HUES64 (cell line): Measurements from ENCODE around the gene LCN12. TPM values are rescaled to one million over a fixed set of nuclear protein-coding genes. Genes with fewer than 3 reads are reported as not detected.

ENCODE experiments used
- H3K27ac ChIP-seq: 2 replicates; pipeline ENCODE4 v1.7.0; 2013; ENCODE audit warnings: low read depth, low read length, inconsistent platforms
- H3K27me3 ChIP-seq: 2 replicates; pipeline ENCODE4 v1.6.1; 2013; ENCODE audit warnings: mild to moderate bottlenecking, low read length; ENCODE audit not compliant: insufficient read depth
- H3K36me3 ChIP-seq: 2 replicates; pipeline ENCODE4 v1.6.1; 2013; ENCODE audit warnings: mild to moderate bottlenecking, low read length; ENCODE audit not compliant: insufficient read depth
- H3K4me1 ChIP-seq: 2 replicates; pipeline ENCODE4 v1.6.1; 2013; ENCODE audit warnings: mild to moderate bottlenecking, low read length, moderate library complexity; ENCODE audit not compliant: insufficient read depth
- H3K4me3 ChIP-seq: 2 replicates; pipeline ENCODE4 v1.5.1; 2013; ENCODE audit warnings: mild to moderate bottlenecking, low read length, moderate library complexity
- H3K9ac ChIP-seq: 2 replicates; pipeline ENCODE4 v1.6.1; 2013; ENCODE audit warnings: mild to moderate bottlenecking, low read depth, low read length
- H3K9me3 ChIP-seq: 2 replicates; pipeline ENCODE4 v1.6.1; 2013; ENCODE audit warnings: low read depth, low read length; ENCODE audit not compliant: insufficient read depth
- WGBS: fragments of 150-250, 120-280 bp; methylation state at CpG from one replicate; pipeline ENCODE4 v1.1.7; 2013; ENCODE audit warnings: missing lambda C conversion rate; 5-methylcytosine and 5-hydroxymethylcytosine counted together
- polyA plus RNA-seq, 2 experiments: library from polyadenylated mRNA; stranded (reverse); fragments of 50-300 nt; gene quantifications; one replicate each; pipeline ENCODE4 v1.2.3, GENCODE V29; 2013

LCN12 gene, protein sequence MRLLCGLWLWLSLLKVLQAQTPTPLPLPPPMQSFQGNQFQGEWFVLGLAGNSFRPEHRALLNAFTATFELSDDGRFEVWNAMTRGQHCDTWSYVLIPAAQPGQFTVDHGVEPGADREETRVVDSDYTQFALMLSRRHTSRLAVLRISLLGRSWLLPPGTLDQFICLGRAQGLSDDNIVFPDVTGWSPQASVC
- polyA plus RNA-seq (2013, experiment 1 of 2): 0.20 TPM
- not detected for polyA plus RNA-seq (2013, experiment 2 of 2)

DNA sequence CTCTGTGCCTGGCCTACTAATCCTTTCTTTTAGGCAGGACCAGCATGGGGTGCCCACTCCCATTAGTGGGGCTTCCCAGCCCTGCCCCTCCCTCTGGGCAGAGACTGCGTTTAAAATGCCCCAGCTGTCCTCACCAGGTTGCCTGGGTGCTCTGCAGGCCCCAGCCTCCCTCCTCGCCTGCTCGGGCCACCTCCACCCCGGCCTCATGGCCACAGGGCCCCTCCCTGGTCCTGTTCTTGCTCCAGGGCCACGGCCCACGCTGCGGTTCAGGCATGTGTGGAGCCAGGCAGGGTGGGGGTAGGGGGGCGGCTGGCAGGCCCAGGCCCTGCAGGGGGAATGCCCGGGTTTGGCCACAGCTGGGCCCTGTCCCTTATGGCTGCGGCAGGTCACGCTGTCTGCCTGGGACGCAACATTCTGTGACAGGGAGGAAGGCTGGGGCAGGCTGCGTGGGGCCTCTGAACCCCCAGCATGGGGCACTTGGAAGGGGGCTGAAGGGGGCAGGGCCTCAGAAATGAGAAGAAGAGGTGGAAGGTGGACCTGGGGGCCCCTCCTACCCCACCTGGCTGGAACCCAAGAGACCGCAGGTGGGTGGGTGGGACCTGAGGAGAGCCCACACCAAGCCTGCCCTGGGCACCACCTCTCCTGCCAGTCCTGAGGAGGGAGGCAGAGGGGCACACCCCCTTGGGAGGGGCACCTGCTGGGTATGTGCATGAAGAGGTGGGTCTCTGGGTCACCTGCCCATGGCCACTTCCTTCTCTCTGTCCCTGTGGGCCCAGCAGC is at the start of gene LCN12:
Gene LCN12, plus strand, starts transcription at position 733 of the 780 bp plus-strand sequence. CDS start 55 bp downstream, outside the sequence.
- no peak within 1 kb of the TSS for H3K4me3 ChIP-seq
- H3K4me1 ChIP-seq: peaks cover 7% of the 10 kb centered on the region
- no peaks in the 10 kb centered on the region for H3K9me3 ChIP-seq
- H3K36me3 ChIP-seq: no peaks in the 10 kb centered on the region
- WGBS: 88% methylated on average over 14 of the region's 14 CpGs
- no peak within 1 kb of the TSS for H3K27ac ChIP-seq
- H3K27me3 ChIP-seq: no peaks in the 10 kb centered on the region
- no peak within 1 kb of the TSS for H3K9ac ChIP-seq

DNA sequence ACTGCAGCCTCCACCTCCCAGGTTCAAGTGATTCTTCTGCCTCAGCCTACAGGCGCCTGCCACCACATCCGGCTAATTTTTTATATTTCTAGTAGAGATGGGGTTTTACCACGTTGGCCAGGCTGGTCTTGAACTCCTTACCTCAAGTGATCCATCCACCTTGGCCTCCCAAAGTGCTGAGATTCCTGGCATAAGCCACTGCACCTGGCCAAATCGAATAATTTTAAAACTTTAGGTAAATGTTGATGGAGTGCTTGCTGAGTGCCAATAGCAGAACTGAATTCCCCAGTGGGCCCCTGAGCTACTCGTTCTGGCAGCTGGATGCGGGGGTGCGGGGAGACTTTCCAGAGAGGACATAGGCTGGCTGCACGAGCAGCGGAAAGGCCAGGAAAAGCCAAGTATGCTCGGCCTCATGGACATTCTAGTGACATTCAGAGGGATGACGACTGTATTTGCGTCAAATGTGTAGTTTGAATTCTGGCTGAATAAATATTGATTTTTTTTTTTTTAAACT is 49.0 kb upstream of the LCN12 start:
- WGBS: 97% methylated on average over 12 of the region's 12 CpGs
- no peak overlapping the region for H3K4me3 ChIP-seq
- no peaks in the 10 kb centered on the region for H3K9me3 ChIP-seq
- no peak overlapping the region for H3K9ac ChIP-seq
- H3K27me3 ChIP-seq: no peaks in the 10 kb centered on the region
- no peak overlapping the region for H3K27ac ChIP-seq
- peaks cover 86% of the 10 kb centered on the region for H3K36me3 ChIP-seq
- H3K4me1 ChIP-seq: no peaks in the 10 kb centered on the region; the same call in 1 of the 2 replicates

DNA sequence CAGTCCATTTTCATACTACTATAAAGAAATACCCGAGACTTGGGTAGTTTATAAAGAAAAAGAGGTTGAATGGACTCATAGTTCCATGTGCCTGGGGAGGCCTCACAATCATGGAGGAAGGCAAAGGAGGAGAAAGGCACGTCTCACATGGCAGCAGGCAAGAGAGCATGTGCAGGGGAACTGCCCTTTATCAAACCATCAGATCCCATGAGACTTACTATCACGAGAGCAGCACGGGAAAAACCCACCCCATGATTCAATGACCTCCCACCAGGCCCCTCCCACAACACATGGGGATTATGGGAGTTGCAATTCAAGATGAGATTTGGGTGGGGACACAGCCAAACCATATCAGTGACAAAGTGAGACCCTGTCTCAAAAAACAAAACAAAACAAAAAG is 45.8 kb upstream of the LCN12 start:
- Histone ChIP-seq H3K9ac (no peak overlapping the region), H3K4me3 (no peak overlapping the region), H3K27me3 (no peaks in the 10 kb centered on the region), H3K27ac (no peak overlapping the region), H3K4me1 (no peaks in the 10 kb centered on the region; the same call in 1 of the 2 replicates), H3K9me3 (no peaks in the 10 kb centered on the region), H3K36me3 (peaks cover 81% of the 10 kb centered on the region)
- WGBS: 94% methylated on average over 3 of the region's 4 CpGs

DNA sequence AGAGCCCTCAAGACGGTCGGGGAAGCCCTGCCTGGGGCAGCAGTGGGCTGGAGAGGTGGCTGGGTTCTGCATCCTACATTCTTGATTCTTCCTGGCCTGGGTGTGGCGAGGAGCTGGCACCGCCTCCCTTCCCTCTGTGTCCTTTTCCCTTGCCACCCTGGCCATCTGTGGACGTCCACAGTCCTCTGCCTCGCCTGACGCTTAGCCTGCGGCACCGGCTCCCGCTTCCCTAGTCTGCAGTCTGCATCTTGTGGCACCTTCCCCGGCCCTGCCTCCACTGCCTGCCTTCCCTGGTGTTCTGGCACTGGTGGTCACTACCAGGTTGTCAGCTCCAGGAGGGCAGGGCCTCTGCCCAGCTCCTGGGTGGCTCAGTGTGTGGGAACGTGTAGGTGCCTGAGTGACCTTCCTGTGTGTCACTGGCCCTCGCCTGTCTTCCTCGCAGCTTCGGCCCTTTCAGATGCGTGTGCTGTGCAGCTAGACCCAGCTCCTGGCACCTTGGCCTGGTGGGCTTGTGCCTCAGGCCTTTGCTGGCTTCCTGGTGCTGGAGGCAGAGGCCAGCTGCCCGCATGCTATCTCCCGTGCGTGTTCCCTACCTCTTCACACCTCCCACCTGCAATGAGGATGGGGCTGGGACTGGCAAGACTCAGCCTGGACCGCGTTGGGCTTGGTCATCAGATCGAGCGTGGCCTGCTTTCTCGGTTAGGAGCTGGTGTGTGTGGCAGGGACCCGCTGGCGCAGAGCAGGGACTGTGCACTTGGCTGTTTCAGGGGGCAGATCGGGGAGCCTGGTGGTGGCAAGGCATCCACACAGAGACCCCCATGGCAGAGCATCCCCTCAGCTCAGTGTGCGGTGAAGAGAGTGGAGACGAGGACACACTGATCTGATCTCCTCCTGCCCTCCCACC is 44.8 kb upstream of the LCN12 start:
- Histone ChIP-seq H3K4me3 (no peak overlapping the region), H3K36me3 (peaks cover 74% of the 10 kb centered on the region), H3K4me1 (no peaks in the 10 kb centered on the region), H3K9me3 (no peaks in the 10 kb centered on the region), H3K27ac (no peak overlapping the region), H3K27me3 (no peaks in the 10 kb centered on the region), H3K9ac (no peak overlapping the region)
- WGBS: 96% methylated on average over 29 of the region's 29 CpGs

DNA sequence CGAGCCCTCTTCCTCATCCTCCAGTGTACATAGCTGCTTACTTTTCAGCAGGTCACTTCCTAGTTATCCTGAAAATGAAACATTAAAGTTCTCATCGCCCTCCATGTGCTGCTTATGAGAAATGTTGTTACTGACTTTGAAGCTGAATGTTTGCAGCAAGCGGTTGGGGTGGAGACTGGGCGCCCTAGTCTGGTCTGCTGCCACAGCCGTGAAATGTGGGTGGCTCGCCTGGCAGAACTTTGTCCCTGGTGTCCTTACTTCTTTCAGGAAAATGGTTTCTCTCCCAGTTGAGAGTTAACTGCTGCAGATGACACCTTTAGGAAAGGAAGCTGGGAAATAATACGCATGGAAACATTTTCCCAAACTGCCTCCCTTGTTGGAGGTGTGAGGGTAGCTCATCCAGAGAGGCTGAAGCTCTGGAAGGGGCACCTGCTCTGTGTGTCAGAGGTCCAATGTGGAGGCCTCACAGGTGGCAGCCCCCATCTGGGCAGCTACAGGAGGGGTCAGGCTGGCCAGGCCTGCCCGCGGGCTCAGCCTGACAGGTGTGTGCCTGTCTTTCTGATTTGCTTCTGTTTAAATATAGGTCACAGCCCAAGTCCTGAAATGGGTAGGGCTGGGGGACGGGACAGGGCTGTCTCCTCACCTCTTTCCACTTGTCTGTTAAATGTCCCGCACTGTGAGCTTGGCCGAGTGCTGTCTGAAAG is 41.7 kb upstream of the LCN12 start:
- no peaks in the 10 kb centered on the region for H3K9me3 ChIP-seq
- 97% methylated on average over 12 of the region's 12 CpGs for WGBS
- peaks cover 75% of the 10 kb centered on the region for H3K36me3 ChIP-seq

DNA sequence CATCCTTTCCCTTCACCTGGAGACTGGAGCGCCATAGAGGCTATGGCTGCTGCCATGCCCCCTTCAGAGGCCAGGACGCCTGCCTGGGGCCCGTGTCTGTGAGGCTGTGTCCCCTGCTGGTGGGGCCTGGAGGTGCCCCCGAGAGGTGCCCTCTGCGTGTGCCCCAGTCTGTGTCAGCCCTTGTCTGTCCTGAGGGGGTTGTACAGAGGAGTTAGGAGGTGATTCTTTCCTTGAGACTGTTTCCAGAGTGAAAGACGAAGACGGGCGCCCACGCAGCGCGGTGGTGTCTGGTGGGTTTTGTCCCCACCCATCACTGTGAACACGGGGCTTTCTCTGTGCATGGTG is 41.2 kb upstream of the LCN12 start:
- Histone ChIP-seq H3K36me3 (peaks cover 76% of the 10 kb centered on the region), H3K4me3 (no peak overlapping the region), H3K27me3 (no peaks in the 10 kb centered on the region)

More for the DNA sequence above, 41.7 kb upstream of the LCN12 start:
- Histone ChIP-seq H3K4me3 (no peak overlapping the region), H3K9ac (no peak overlapping the region), H3K27me3 (no peaks in the 10 kb centered on the region), H3K4me1 (no peaks in the 10 kb centered on the region), H3K27ac (no peak overlapping the region)

DNA sequence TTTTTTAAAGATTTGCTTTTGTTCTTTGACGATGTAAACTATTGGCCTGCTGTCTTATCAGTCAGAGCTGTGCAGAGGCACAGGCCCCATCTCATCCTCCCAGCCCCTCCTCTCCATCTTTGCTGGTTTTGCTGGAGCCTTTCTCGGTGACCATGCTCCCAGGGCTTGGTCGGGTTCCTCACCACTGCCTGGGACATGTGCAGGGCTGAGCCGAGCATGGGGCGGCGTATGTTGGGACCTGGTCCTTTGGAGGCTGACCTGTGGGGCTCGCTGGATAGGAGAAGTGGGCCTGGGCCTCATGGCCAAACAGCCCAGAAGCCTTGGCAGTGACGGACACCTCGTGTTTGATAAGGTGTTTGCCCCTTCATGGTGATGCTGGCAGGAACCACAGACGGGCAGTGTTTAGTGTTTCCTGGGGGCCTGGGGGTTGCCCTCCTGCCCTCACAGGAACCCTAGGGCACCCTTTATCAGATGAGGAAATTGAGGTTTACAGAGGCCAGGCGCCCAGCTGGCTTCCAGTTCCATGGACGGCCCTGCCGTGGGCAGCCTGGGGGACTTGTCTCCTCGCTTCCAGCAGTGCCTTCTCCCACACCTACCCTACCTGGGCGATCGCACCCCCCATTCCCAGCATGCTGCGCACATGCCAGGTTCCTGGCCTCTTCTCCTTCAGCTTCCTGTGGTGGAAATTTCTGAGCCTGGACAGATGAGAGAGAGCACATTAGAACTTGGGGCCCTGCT is 38.2 kb upstream of the LCN12 start:
- WGBS: 96% methylated on average over 17 of the region's 17 CpGs
- Histone ChIP-seq H3K27me3 (no peaks in the 10 kb centered on the region), H3K4me3 (no peak overlapping the region), H3K9me3 (no peaks in the 10 kb centered on the region), H3K4me1 (no peaks in the 10 kb centered on the region), H3K27ac (no peak overlapping the region), H3K9ac (no peak overlapping the region; the same call in 1 of the 2 replicates), H3K36me3 (peaks cover 71% of the 10 kb centered on the region)

More for the DNA sequence above, 41.2 kb upstream of the LCN12 start:
- Histone ChIP-seq H3K4me1 (no peaks in the 10 kb centered on the region), H3K9me3 (no peaks in the 10 kb centered on the region), H3K27ac (no peak overlapping the region), H3K9ac (no peak overlapping the region)
- WGBS: 95% methylated on average over 12 of the region's 12 CpGs

DNA sequence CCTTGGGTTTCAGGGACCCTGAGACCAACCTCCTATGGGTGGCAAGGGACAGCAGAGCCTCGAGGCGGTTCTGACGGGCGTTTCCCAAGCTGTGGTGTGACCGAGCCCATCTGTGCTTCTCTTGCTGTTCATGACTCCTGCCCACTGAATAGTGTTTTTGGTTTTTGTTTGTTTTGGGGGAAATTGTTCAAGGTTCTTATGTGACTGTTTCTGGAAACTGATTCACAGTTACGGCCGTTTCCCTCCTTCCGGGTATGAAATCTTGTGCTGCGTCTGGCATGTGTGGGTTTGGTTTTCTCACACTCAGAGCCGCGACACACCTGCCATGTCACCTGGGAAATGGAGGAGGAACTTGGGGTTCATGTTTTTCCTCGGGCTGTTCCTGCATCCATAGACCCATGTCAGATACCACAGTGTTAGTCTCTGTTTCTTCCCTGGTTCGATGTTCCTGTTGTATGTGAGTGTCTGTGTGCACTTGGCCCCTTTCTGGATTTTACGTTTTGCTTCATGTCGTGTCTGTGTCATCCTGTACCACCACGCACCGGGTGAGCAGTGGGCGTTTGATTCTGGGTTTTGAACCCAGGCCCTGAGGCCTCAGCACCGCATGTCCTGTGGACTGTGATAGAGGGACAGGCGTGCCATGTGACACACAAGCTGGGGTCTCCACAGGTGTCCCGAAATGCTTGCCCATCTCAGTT is 36.3 kb upstream of the LCN12 start:
- Histone ChIP-seq H3K4me1 (no peaks in the 10 kb centered on the region), H3K27me3 (no peaks in the 10 kb centered on the region), H3K9ac (no peak overlapping the region), H3K36me3 (peaks cover 64% of the 10 kb centered on the region), H3K27ac (no peak overlapping the region), H3K9me3 (no peaks in the 10 kb centered on the region), H3K4me3 (no peak overlapping the region)
- 90% methylated on average over 21 of the region's 21 CpGs for WGBS

DNA sequence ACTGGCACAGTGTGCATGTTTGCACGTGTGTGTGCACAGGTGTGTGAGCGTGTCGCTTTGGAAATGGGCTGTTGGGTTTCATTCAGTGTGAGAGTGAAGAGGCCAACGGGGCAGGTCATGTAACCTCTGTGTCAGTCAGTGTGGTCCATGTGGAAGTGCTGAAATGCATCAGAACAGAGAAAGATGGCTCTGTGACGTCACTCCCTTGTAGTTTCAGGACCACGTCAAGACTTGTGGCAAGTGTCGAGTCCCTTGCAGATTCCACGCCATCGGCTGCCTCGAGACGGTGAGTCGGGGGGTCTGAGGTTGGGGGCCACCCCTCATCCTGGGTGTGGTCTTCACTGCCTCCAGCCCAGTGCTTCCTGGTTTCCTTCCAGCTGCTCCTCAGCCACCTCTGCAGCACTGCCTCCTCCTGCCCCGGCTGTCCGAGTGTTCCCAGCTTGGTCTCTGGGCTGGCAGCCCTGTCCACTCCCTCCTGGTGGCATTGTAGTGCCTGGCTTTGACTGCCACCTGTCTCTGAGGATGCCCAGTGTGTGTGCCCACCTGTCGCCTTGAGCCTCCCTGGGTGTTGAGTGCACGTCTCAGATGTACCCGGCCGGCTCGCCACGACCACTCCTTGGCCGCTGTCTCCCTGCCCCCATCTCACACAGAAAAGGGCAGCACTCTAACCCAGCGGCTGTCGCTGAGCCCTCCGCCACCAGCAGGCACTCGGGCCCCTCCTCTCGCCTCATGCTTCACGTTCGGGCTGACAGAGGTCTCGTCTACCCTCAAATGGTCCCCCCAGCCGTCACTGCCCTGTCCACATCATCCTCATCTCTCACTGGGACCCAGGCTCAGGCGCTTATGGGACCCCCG is 35.5 kb upstream of the LCN12 start:
- no peak overlapping the region for H3K9ac ChIP-seq
- H3K36me3 ChIP-seq: peaks cover 67% of the 10 kb centered on the region
- no peaks in the 10 kb centered on the region for H3K9me3 ChIP-seq
- no peaks in the 10 kb centered on the region for H3K27me3 ChIP-seq
- no peak overlapping the region for H3K4me3 ChIP-seq
- no peaks in the 10 kb centered on the region for H3K4me1 ChIP-seq
- 95% methylated on average over 32 of the region's 32 CpGs for WGBS
- no peak overlapping the region for H3K27ac ChIP-seq
